GM13977 (cell line): ENCODE data around the gene NELL1.
"Not testable (repeated sequence)": the region's sequence is repeated elsewhere in the genome, so short reads cannot be mapped to it uniquely, and the experiment has no call there.

Experiments used
- DNase-seq: peaks from one replicate; pipeline ENCODE4 v3.0.0; 2012; ENCODE audit warnings: low spot score
- CTCF ChIP-seq: IDR thresholded peaks from 2 replicates; pipeline ENCODE4 v1.5.1; 2012; ENCODE audit warnings: mild to moderate bottlenecking, control low read depth; ENCODE audit not compliant: insufficient read depth; ENCODE audit errors: extremely low read depth, missing control alignments
- in situ Hi-C: fragments of 300-500 bp; cut with MboI; formaldehyde crosslinking; loops from one replicate; pipeline ENCODE4 v1.12.0; 2022; ENCODE audit warnings: low sequenced_read_pairs, low pct_unique_long_range_greater_than_20kb, mixed read lengths, inconsistent platforms; ENCODE audit not compliant: unreplicated experiment

NELL1 gene

GRCh38 chr11:21258414-21258813, 589.0 kb downstream of the NELL1 start:
- in situ Hi-C loops: no loop called here
- DNase-seq: no peak
- no peak for TF ChIP-seq CTCF

GRCh38 chr11:21260101-21260500, 590.7 kb downstream of the NELL1 start:
- in situ Hi-C loops: no loop called here
- no peak for TF ChIP-seq CTCF
- DNase-seq: no peak

- in situ Hi-C loops: no loop called here
- no peak for TF ChIP-seq CTCF
- DNase-seq: no peak
Measured at GRCh38 chr11:21262992-21263391, 593.6 kb downstream of the NELL1 start.

- TF ChIP-seq CTCF: no peak
- in situ Hi-C loops: no loop called here
- no peak for DNase-seq
Measured at GRCh38 chr11:21264125-21264524, 594.7 kb downstream of the NELL1 start.

GRCh38 chr11:21268036-21268435, 598.6 kb downstream of the NELL1 start:
- DNase-seq: no peak
- TF ChIP-seq CTCF: no peak
- in situ Hi-C loops: no loop called here

GRCh38 chr11:21272139-21272538, 602.8 kb downstream of the NELL1 start:
- DNase-seq: not testable (repeated sequence)

GRCh38 chr11:21278840-21279239, 609.5 kb downstream of the NELL1 start:
- DNase-seq: no peak
- in situ Hi-C loops: no loop called here
- no peak for TF ChIP-seq CTCF

More at GRCh38 chr11:21272139-21272538, 602.8 kb downstream of the NELL1 start:
- in situ Hi-C loops: not testable (repeated sequence)
